ENCODE measurements around the gene UNC5B.

- TF ChIP-seq CTCF (conservative IDR thresholded peaks at IDR 0.05) (no peak), ZFX (IDR thresholded peaks at IDR 0.05) (no peak)
Measured at GRCh38 chr10:71343392-71343773, 131.0 kb downstream of the UNC5B start.
